Pons (tissue), 1 donor: ENCODE results near the gene UVSSA.
"Not testable (repeated sequence)": the region's sequence is repeated elsewhere in the genome, so short reads cannot be mapped to it uniquely, and the experiment has no call there.

ENCODE experiments used
- DNase-seq: peaks from one replicate; pipeline ENCODE4 v3.0.0-alpha.2; 2016; ENCODE audit warnings: low spot score

The UVSSA gene

GRCh38 chr4:1421657-1422056 is 74.6 kb downstream of the UVSSA start:
- no peak for DNase-seq

GRCh38 chr4:1427010-1427409 is 80.0 kb downstream of the UVSSA start:
- DNase-seq, result no peak

DNA sequence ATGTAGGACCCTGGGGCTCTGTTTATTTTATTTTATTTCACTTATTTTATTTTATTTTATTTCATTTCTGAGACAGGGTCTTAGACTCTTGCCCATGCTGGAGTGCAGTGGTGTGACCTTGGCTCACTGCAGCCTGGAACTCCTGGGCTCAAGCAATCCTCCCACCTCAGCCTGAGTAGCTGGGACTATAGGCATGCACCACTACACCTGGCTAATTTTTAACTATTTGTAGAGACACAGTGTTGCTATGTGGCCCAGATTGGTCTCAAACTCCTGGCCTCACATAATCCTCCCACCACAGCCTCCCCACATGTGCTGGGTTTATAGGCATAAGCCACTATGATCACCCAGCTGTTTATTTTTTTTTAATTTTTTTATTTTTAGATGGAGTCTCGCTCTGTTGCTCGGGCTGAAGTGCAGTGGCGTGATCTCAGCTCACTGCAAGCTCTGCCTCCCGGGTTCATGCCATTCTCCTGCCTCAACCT is 96.7 kb downstream of the UVSSA start:
- not testable (repeated sequence) for DNase-seq
